B cell (primary cell): Measurements from ENCODE around the gene COL25A1. TPM values are rescaled to one million over a fixed set of nuclear protein-coding genes. Genes with fewer than 3 reads are reported as not detected.

Experiments used
- ATAC-seq: fragments of 200-7000 bp; cut with Tn5 transposase; one replicate; pipeline ENCODE4 v1.10.0; 2021; ENCODE audit warnings: low read depth, mild to moderate bottlenecking, moderate number of reproducible peaks, moderate library complexity
- CTCF ChIA-PET: fragments of 350-600 bp; sonication (Branson Sonifier 250); formaldehyde crosslinking; loops from one replicate; lab custom pipeline; 2021; ENCODE audit warnings: antibody characterized with exemption, inconsistent platforms; lab: Charles Lee
- POLR2A ChIA-PET: fragments of 350-600 bp; sonication (Branson Sonifier 250); formaldehyde crosslinking; loops from one replicate; lab custom pipeline; 2021; ENCODE audit warnings: antibody characterized with exemption; lab: Charles Lee
- DNase-seq: peaks from one replicate; pipeline ENCODE4 v3.0.0; 2013
- H2AFZ ChIP-seq: 2 replicates; pipeline ENCODE4 v1.6.1; 2012; ENCODE audit warnings: mild to moderate bottlenecking, low read depth, low read length; ENCODE audit not compliant: insufficient read depth, poor library complexity, severe bottlenecking
- H3K27ac ChIP-seq, 2 donors: 1 replicate in 1 of 2; 2 replicates in 1 of 2; pipeline ENCODE4 v1.5.1; 2012 to 2013; ENCODE audit warnings: low read length in 2 of 2, mild to moderate bottlenecking in 2 of 2, moderate library complexity in 1 of 2
- H3K27me3 ChIP-seq, 4 experiments: fragments of 200-600 bp in 1 of 4; sonication (generic) in 1 of 4; replicated peaks in 1 of 4; 1 replicate in 2 of 4; 2 replicates in 2 of 4; pipeline versions ENCODE4 v1.6.1 to v1.7.0; 2013 to 2016; ENCODE audit warnings: low read length in 3 of 4, mild to moderate bottlenecking in 2 of 4, mixed read lengths in 1 of 4, moderate library complexity in 1 of 4; ENCODE audit not compliant: insufficient read depth in 4 of 4, control insufficient read depth in 3 of 4; ENCODE audit errors: control extremely low read depth in 1 of 4
- H3K36me3 ChIP-seq, 2 experiments: replicated peaks in 1 of 2; 1 replicate in 1 of 2; 2 replicates in 1 of 2; pipeline versions ENCODE4 v1.6.1 to v1.7.1; 2013; ENCODE audit warnings: low read length in 1 of 2; ENCODE audit not compliant: insufficient read depth in 2 of 2, control insufficient read depth in 1 of 2; ENCODE audit errors: control extremely low read depth in 1 of 2, extremely low read depth in 1 of 2
- H3K4me1 ChIP-seq, 2 donors: fragments of 200-600 bp in 1 of 2; sonication (generic) in 1 of 2; 1 replicate in 1 of 2; 2 replicates in 1 of 2; pipeline versions ENCODE4 v1.5.1 to v1.6.1; 2013 to 2017; ENCODE audit warnings: low read length in 2 of 2; ENCODE audit not compliant: control insufficient read depth in 2 of 2, insufficient read depth in 2 of 2
- H3K4me2 ChIP-seq: replicated peaks from 2 replicates; pipeline ENCODE3; 2012; ENCODE audit warnings: mild to moderate bottlenecking, low read depth, low read length; ENCODE audit not compliant: poor library complexity, severe bottlenecking
- H3K4me3 ChIP-seq, 5 experiments: fragments of 200-600 bp in 1 of 5; sonication (generic) in 1 of 5; 1 replicate in 3 of 5; 2 replicates in 2 of 5; pipeline versions ENCODE4 v1.5.1 to v1.7.0; 2011 to 2016; ENCODE audit warnings: low read length in 4 of 5, mild to moderate bottlenecking in 4 of 5, low read depth in 2 of 5, control low read depth in 1 of 5, moderate library complexity in 1 of 5; ENCODE audit not compliant: insufficient read depth in 1 of 5; ENCODE audit errors: control extremely low read depth in 1 of 5, extremely low read depth in 1 of 5
- H3K79me2 ChIP-seq: fragments of 200-600 bp; sonication (generic); one replicate; pipeline ENCODE4 v1.6.0; 2016; ENCODE audit warnings: low read length; ENCODE audit not compliant: control insufficient read depth, insufficient read depth
- H3K9ac ChIP-seq: fragments of 200-600 bp; sonication (generic); 2 replicates; pipeline ENCODE4 v1.6.1; 2017; ENCODE audit warnings: mild to moderate bottlenecking, low read length, moderate library complexity
- H3K9me3 ChIP-seq, 3 donors: one replicate each; pipeline versions ENCODE4 v1.6.1 to v1.7.1; 2013; ENCODE audit warnings: low read length in 2 of 3; ENCODE audit not compliant: control insufficient read depth in 2 of 3, insufficient read depth in 1 of 3; ENCODE audit errors: control extremely low read depth in 1 of 3
- H4K20me1 ChIP-seq: 2 replicates; pipeline ENCODE4 v1.6.0; 2012; ENCODE audit warnings: mild to moderate bottlenecking, low read length; ENCODE audit not compliant: insufficient read depth, control insufficient read depth, poor library complexity, severe bottlenecking
- H3K27ac Mint-ChIP-seq: one replicate; pipeline ENCODE4 v1.8.0; 2021; ENCODE audit warnings: mixed read lengths
- H3K27me3 Mint-ChIP-seq: one replicate; pipeline ENCODE4 v1.8.0; 2021; ENCODE audit warnings: mixed read lengths
- H3K4me1 Mint-ChIP-seq: one replicate; pipeline ENCODE4 v1.8.0; 2021; ENCODE audit warnings: mixed read lengths
- H3K4me3 Mint-ChIP-seq: one replicate; pipeline ENCODE4 v1.8.0; 2021; ENCODE audit warnings: mixed read lengths
- H3K9me3 Mint-ChIP-seq: one replicate; pipeline ENCODE4 v1.8.0; 2022; ENCODE audit warnings: mixed read lengths; ENCODE audit not compliant: insufficient read depth
- CTCF ChIP-seq: fragments of 200-600 bp; IDR thresholded peaks from one replicate; pipeline ENCODE4 v1.8.0; 2022; ENCODE audit warnings: antibody characterized with exemption, mild to moderate bottlenecking
- EZH2 ChIP-seq: IDR thresholded peaks from 2 replicates; pipeline ENCODE4 v1.6.1; 2012; ENCODE audit warnings: borderline replicate concordance, low read depth, mild to moderate bottlenecking, moderate library complexity, low read length; ENCODE audit not compliant: insufficient read depth, poor library complexity, severe bottlenecking
- WGBS: methylation state at CpG from one replicate; pipeline ENCODE4 v1.1.5; 2013; ENCODE audit warnings: missing lambda C conversion rate; ENCODE audit not compliant: insufficient coverage; 5-methylcytosine and 5-hydroxymethylcytosine counted together
- intact Hi-C: fragments of 100-400 bp; cut with micrococcal nuclease; formaldehyde crosslinking; loops from one replicate; pipeline ENCODE4 v1.10.0; 2022
- polyA plus RNA-seq: library from polyadenylated mRNA; depleted of rRNA; stranded (reverse); fragments of >200 nt; gene quantifications from 2 replicates; pipeline ENCODE4 v1.2.3, GENCODE V29; 2012
- total RNA-seq, 2 donors: library from RNA; stranded (reverse); fragments of 120-200 nt in 1 of 2; gene quantifications; 1 replicate in 1 of 2; 2 replicates in 1 of 2; pipeline versions ENCODE4 v1.2.3 to v1.2.4, GENCODE V29; 2013 to 2022

COL25A1 gene
- total and polyA plus RNA-seq, 2 donors (not counting 1 experiment from before 2014, with no cell fraction given): not detected

- Histone ChIP-seq H3K9me3 (no peaks in the 10 kb centered on the region), H3K27ac (no peak overlapping the region), H3K4me2 (no peak overlapping the region), H3K9ac (no peak overlapping the region), H3K27me3 (no peaks in the 10 kb centered on the region), H3K36me3 (no peaks in the 10 kb centered on the region), H4K20me1 (no peaks in the 10 kb centered on the region), H3K4me3 (no peak overlapping the region), H3K79me2 (no peaks in the 10 kb centered on the region), H2AFZ (no peak overlapping the region), H3K4me1 (no peaks in the 10 kb centered on the region)
- no peak overlapping the region for H3K27ac Mint-ChIP-seq
- TF ChIP-seq EZH2 (no peak), CTCF (no peak)
- POLR2A ChIA-PET: no interaction called here
- DNase-seq: no peak
- CTCF ChIA-PET: no interaction called here
- H3K9me3 Mint-ChIP-seq: peaks cover 3% of the 10 kb centered on the region
- intact Hi-C loops: no loop called here
- H3K4me3 Mint-ChIP-seq: no peak overlapping the region
- WGBS: 69% methylated on average over 3 of the region's 3 CpGs
- H3K27me3 Mint-ChIP-seq: no peaks in the 10 kb centered on the region
- no peak for ATAC-seq
- H3K4me1 Mint-ChIP-seq: no peaks in the 10 kb centered on the region
These were observed 51.1 kb downstream of the COL25A1 start for GRCh38 chr4:109251396-109251795.

- H3K9ac ChIP-seq: no peak overlapping the region
- intact Hi-C loops: no loop called here
- H3K27ac Mint-ChIP-seq: no peak overlapping the region
- H3K9me3 ChIP-seq: no peaks in the 10 kb centered on the region
- DNase-seq (no peak), ATAC-seq (no peak)
- H3K27ac ChIP-seq: no peak overlapping the region
- TF ChIP-seq CTCF (no peak), EZH2 (no peak)
- H3K4me3 Mint-ChIP-seq: no peak overlapping the region
- no peak overlapping the region for H3K4me3 ChIP-seq
- no peaks in the 10 kb centered on the region for H3K4me1 Mint-ChIP-seq
- WGBS: 100% methylated on average over 1 of the region's 4 CpGs
- H3K27me3 ChIP-seq: no peaks in the 10 kb centered on the region
- H3K4me1 ChIP-seq: no peaks in the 10 kb centered on the region
- no peak overlapping the region for H2AFZ ChIP-seq
- no peaks in the 10 kb centered on the region for H3K27me3 Mint-ChIP-seq
- ChIA-PET POLR2A (no interaction called here), CTCF (no interaction called here)
- no peaks in the 10 kb centered on the region for H3K79me2 ChIP-seq
- H3K4me2 ChIP-seq: no peak overlapping the region
- H3K36me3 ChIP-seq: no peaks in the 10 kb centered on the region
- H3K9me3 Mint-ChIP-seq: peaks cover 3% of the 10 kb centered on the region
- no peaks in the 10 kb centered on the region for H4K20me1 ChIP-seq
These were observed 54.0 kb downstream of the COL25A1 start for GRCh38 chr4:109248322-109248900.
